NCI-H526 (cell line): Measurements from ENCODE around the gene TMEM132A.
A peak's percentile ranks its signal among the peaks of the same experiment; 100 is the strongest.
"Not testable (repeated sequence)": the region's sequence is repeated elsewhere in the genome, so short reads cannot be mapped to it uniquely, and the experiment has no call there.

Experiments
- DNase-seq, 2 experiments: peaks; one replicate each; lab custom pipeline; 2025; lab: John Stamatoyannopoulos, UW

TMEM132A gene

GRCh38 chr11:60905047-60905446 lies 19.2 kb upstream of the TMEM132A start:
- peak; percentile 27 to 51 for DNase-seq

- DNase-seq, result peak in 1 of 2 experiments; percentile 55
These were observed 18.6 kb upstream of the TMEM132A start for GRCh38 chr11:60905551-60906113.

- peak; percentile 96 to 98 for DNase-seq
These were observed 17.9 kb upstream of the TMEM132A start, which contains the start of gene PRPF19 for GRCh38 chr11:60906132-60906972. Gene PRPF19 (minus strand): TSS chr11:60906585. CDS start chr11:60906382, 203 bp downstream.

- no peak for DNase-seq
These were observed 15.5 kb upstream of the TMEM132A start for GRCh38 chr11:60908803-60909202.

GRCh38 chr11:60909680-60910280 lies 14.5 kb upstream of the TMEM132A start:
- DNase-seq, result not testable (repeated sequence)

GRCh38 chr11:60910281-60910687 lies 14.0 kb upstream of the TMEM132A start:
- DNase-seq, result no peak

GRCh38 chr11:60910711-60911380 lies 13.4 kb upstream of the TMEM132A start:
- DNase-seq, result no peak

- no peak for DNase-seq
These were observed 11.9 kb upstream of the TMEM132A start for GRCh38 chr11:60912223-60912850.

GRCh38 chr11:60912851-60913528 lies 11.3 kb upstream of the TMEM132A start:
- no peak for DNase-seq

- DNase-seq, result peak; percentile 96 to 97
These were observed 10.2 kb upstream of the TMEM132A start, which contains the start of gene TMEM109 for GRCh38 chr11:60913793-60914632. Gene TMEM109 (plus strand): TSS chr11:60914158. CDS start chr11:60919694, 5,536 bp downstream.

GRCh38 chr11:60914633-60915247 lies 9.5 kb upstream of the TMEM132A start:
- peak; percentile 15 to 45 for DNase-seq

GRCh38 chr11:60915248-60915914 lies 8.9 kb upstream of the TMEM132A start:
- peak in 1 of 2 experiments; percentile 62 for DNase-seq

GRCh38 chr11:60916669-60917206 lies 7.5 kb upstream of the TMEM132A start:
- no peak for DNase-seq

GRCh38 chr11:60917267-60917666 lies 7.0 kb upstream of the TMEM132A start:
- no peak for DNase-seq

- DNase-seq, result no peak
These were observed 5.9 kb upstream of the TMEM132A start for GRCh38 chr11:60918251-60918938.

- no peak for DNase-seq
These were observed 5.4 kb upstream of the TMEM132A start for GRCh38 chr11:60918939-60919265.

- no peak for DNase-seq
These were observed 4.9 kb upstream of the TMEM132A start for GRCh38 chr11:60919320-60919719.

- DNase-seq, result no peak
These were observed 4.3 kb upstream of the TMEM132A start for GRCh38 chr11:60919956-60920355.
